ENCODE results near the gene VIM. TPM values are rescaled to one million over a fixed set of nuclear protein-coding genes. Genes with fewer than 3 reads are reported as not detected.
A peak's percentile ranks its signal among the peaks of the same experiment; 100 is the strongest.

Gene VIM
- total and polyA plus RNA-seq, 2 donors (not counting 1 experiment from before 2014, with no cell fraction given) = 343 to 375 TPM

GRCh38 chr10:17232276-17232960 lies 4.4 kb downstream of the VIM start:
- no peak overlapping the region for H3K4me3 ChIP-seq (ENCODE audit: control extremely low read depth in 1 of 5, extremely low read depth in 1 of 5, insufficient read depth in 1 of 5, low read depth in 2 of 5, low read length in 4 of 5)
- ChIA-PET POLR2A (no interaction called here), CTCF (interaction anchor here (4.7 to 7.0 kb wide), 2 partner anchors 26 to 31 kb away, joined by 36 to 94 read pairs; partner anchors contain the start of gene TRDMT1)
- H3K4me2 ChIP-seq (replicated peaks; ENCODE audit: low read depth, low read length, poor library complexity, severe bottlenecking) = no peak overlapping the region
- peaks cover 58% of the 10 kb centered on the region for H4K20me1 ChIP-seq (ENCODE audit: control insufficient read depth, insufficient read depth, low read length, poor library complexity, severe bottlenecking)
- no peaks in the 10 kb centered on the region for H3K9me3 Mint-ChIP-seq (ENCODE audit: insufficient read depth)
- H3K4me1 ChIP-seq (ENCODE audit: control insufficient read depth in 2 of 2, insufficient read depth in 2 of 2, low read length in 2 of 2) = peaks cover 18 to 20% of the 10 kb centered on the region in 2 donors
- H3K27ac ChIP-seq (ENCODE audit: low read length in 2 of 2) = no peak overlapping the region
- WGBS (ENCODE audit: insufficient coverage) = no CpG with 5 or more reads among the region's 3 CpGs
- H3K27me3 Mint-ChIP-seq = no peaks in the 10 kb centered on the region
- peaks cover 5% of the 10 kb centered on the region for H3K79me2 ChIP-seq (ENCODE audit: control insufficient read depth, insufficient read depth, low read length)
- H3K4me1 Mint-ChIP-seq = peaks cover 26% of the 10 kb centered on the region
- H3K4me3 Mint-ChIP-seq = peak overlapping the region; percentile 54
- H3K9ac ChIP-seq (ENCODE audit: low read length) = no peak overlapping the region
- H3K36me3 ChIP-seq (replicated peaks in 1 of 2; ENCODE audit: control extremely low read depth in 1 of 2, control insufficient read depth in 1 of 2, extremely low read depth in 1 of 2, insufficient read depth in 2 of 2, low read length in 1 of 2) = peaks cover 36 to 66% of the 10 kb centered on the region in 2 experiments
- no peaks in the 10 kb centered on the region for H3K9me3 ChIP-seq (ENCODE audit: control extremely low read depth in 1 of 3, control insufficient read depth in 2 of 3, insufficient read depth in 1 of 3, low read length in 2 of 3)
- no peak overlapping the region for H2AFZ ChIP-seq (ENCODE audit: insufficient read depth, low read depth, low read length, poor library complexity, severe bottlenecking)
- DNase-seq (no peak), ATAC-seq (ENCODE audit: low read depth) (no peak)
- H3K27ac Mint-ChIP-seq = no peak overlapping the region
- no peaks in the 10 kb centered on the region for H3K27me3 ChIP-seq (replicated peaks in 1 of 4; ENCODE audit: control extremely low read depth in 1 of 4, control insufficient read depth in 3 of 4, insufficient read depth in 4 of 4, low read length in 3 of 4)
- TF ChIP-seq CTCF (IDR thresholded peaks at IDR 0.05) = no peak
- no peak for TF ChIP-seq EZH2 (IDR thresholded peaks at IDR 0.05; ENCODE audit: borderline replicate concordance, insufficient read depth, low read depth, low read length, poor library complexity, severe bottlenecking)
- intact Hi-C loops (cut with micrococcal nuclease) = loop anchor here (10.0 kb wide), 3 partner anchors 48 to 798 kb away; partner anchors contain the start of gene PTER

DNA sequence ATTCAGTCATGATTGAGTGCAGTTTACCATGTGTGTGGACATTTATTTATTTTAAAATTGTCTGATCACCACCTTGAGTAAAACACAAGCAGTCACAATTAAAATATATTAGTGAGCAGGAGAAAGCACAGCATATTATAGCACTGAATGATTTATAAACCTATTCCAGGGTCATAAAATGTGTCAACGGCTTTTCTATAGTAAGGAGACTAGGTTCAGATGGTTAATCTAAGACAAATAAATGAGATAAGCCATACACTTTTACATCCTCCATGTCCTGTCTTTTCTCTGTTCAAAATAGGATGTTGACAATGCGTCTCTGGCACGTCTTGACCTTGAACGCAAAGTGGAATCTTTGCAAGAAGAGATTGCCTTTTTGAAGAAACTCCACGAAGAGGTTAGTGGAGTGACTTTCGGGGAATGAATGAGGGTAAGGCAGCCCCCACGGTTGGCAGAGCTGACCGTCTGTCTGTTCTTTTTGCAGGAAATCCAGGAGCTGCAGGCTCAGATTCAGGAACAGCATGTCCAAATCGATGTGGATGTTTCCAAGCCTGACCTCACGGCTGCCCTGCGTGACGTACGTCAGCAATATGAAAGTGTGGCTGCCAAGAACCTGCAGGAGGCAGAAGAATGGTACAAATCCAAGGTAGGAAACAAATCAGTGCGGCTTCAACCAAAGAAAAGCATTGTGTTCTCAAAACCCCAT lies 5.4 kb downstream of the VIM start:
- DNase-seq (no peak), ATAC-seq (ENCODE audit: low read depth) (no peak)
- no peak overlapping the region for H3K4me3 ChIP-seq (ENCODE audit: control extremely low read depth in 1 of 5, extremely low read depth in 1 of 5, insufficient read depth in 1 of 5, low read depth in 2 of 5, low read length in 4 of 5)
- WGBS (ENCODE audit: insufficient coverage) = 99% methylated on average over 13 of the region's 14 CpGs
- Mint-ChIP-seq H3K4me3 (no peak overlapping the region), H3K9me3 (ENCODE audit: insufficient read depth) (no peaks in the 10 kb centered on the region), H3K27ac (no peak overlapping the region), H3K4me1 (peaks cover 21% of the 10 kb centered on the region), H3K27me3 (no peaks in the 10 kb centered on the region)
- H3K4me2 ChIP-seq (replicated peaks; ENCODE audit: low read depth, low read length, poor library complexity, severe bottlenecking) = no peak overlapping the region
- intact Hi-C loops (cut with micrococcal nuclease) = loop anchor here (10.0 kb wide), 3 partner anchors 49 to 799 kb away; partner anchors contain the start of gene PTER
- CTCF ChIA-PET = no interaction called here
- H3K36me3 ChIP-seq (replicated peaks in 1 of 2; ENCODE audit: control extremely low read depth in 1 of 2, control insufficient read depth in 1 of 2, extremely low read depth in 1 of 2, insufficient read depth in 2 of 2, low read length in 1 of 2) = peaks cover 41 to 75% of the 10 kb centered on the region in 2 experiments
- peaks cover 5% of the 10 kb centered on the region for H3K79me2 ChIP-seq (ENCODE audit: control insufficient read depth, insufficient read depth, low read length)
- TF ChIP-seq EZH2 (IDR thresholded peaks at IDR 0.05; ENCODE audit: borderline replicate concordance, insufficient read depth, low read depth, low read length, poor library complexity, severe bottlenecking) (no peak), CTCF (IDR thresholded peaks at IDR 0.05) (no peak)
- peaks cover 14 to 17% of the 10 kb centered on the region in 2 donors for H3K4me1 ChIP-seq (ENCODE audit: control insufficient read depth in 2 of 2, insufficient read depth in 2 of 2, low read length in 2 of 2)
- peaks cover 58% of the 10 kb centered on the region for H4K20me1 ChIP-seq (ENCODE audit: control insufficient read depth, insufficient read depth, low read length, poor library complexity, severe bottlenecking)
- H2AFZ ChIP-seq (ENCODE audit: insufficient read depth, low read depth, low read length, poor library complexity, severe bottlenecking) = no peak overlapping the region
- POLR2A ChIA-PET = no interaction called here
- H3K27me3 ChIP-seq (replicated peaks in 1 of 4; ENCODE audit: control extremely low read depth in 1 of 4, control insufficient read depth in 3 of 4, insufficient read depth in 4 of 4, low read length in 3 of 4) = no peaks in the 10 kb centered on the region
- no peaks in the 10 kb centered on the region for H3K9me3 ChIP-seq (ENCODE audit: control extremely low read depth in 1 of 3, control insufficient read depth in 2 of 3, insufficient read depth in 1 of 3, low read length in 2 of 3)
- no peak overlapping the region for H3K9ac ChIP-seq (ENCODE audit: low read length)
- no peak overlapping the region for H3K27ac ChIP-seq (ENCODE audit: low read length in 2 of 2)
